ENCODE measurements around the gene FOXD4.
"Not testable (repeated sequence)": the region's sequence is repeated elsewhere in the genome, so short reads cannot be mapped to it uniquely, and the experiment has no call there.

The FOXD4 gene

DNA sequence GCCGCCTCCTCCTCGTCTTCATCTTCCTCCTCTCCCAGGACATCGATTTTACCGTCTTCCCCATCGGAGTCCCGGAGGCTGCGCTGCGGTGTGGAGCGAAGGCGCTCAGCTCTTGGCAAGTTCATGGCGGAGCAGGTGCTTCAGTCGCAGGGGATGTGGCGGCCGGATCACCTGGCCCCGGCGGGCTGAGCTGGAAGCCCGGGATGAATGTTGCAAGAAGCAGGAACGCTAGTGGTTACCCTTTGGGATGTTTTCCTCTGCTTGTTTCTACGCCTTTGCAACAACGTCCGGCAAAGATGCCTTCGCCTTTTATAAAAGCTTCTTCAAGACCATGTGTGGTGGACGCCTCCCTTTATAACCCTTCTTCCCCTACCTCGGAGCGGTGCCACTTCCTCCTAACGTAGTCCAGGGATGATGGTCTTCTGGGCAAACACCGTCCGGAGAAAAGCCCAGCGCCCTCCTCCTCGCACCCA lies at the start of gene FOXD4:
FOXD4 (minus strand) TSS at position 423 of the 473 bp plus-strand sequence; CDS start at position 125, 298 bp downstream.
- DNase-seq (ENCODE audit: low spot score) = not testable (repeated sequence)

GRCh38 chr9:159871-160270 lies 41.7 kb upstream of the FOXD4 start:
- not testable (repeated sequence) for DNase-seq (ENCODE audit: low spot score)

DNA sequence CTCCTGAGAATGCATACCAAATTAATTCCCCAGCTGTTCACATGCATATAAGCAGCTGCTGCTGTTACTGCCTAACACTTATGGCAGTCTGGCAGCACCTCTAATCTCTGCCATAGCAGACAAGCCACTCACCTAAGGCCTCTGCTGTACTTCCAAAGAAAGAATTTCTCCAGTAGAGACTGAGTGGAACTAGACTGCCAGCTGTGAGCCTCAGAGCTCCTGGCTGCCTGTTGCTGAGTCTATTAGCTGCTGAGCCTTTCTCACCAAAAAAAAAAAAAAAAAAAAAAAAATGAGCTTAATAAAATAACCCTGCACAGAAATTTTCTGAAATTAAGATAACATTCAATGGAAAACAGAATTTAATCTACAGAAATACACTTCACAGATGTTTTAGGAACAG lies 33.0 kb upstream of the FOXD4 start:
- DNase-seq (ENCODE audit: low spot score) = not testable (repeated sequence)

GRCh38 chr9:139880-140279 lies 21.7 kb upstream of the FOXD4 start:
- not testable (repeated sequence) for DNase-seq (ENCODE audit: low spot score)

DNA sequence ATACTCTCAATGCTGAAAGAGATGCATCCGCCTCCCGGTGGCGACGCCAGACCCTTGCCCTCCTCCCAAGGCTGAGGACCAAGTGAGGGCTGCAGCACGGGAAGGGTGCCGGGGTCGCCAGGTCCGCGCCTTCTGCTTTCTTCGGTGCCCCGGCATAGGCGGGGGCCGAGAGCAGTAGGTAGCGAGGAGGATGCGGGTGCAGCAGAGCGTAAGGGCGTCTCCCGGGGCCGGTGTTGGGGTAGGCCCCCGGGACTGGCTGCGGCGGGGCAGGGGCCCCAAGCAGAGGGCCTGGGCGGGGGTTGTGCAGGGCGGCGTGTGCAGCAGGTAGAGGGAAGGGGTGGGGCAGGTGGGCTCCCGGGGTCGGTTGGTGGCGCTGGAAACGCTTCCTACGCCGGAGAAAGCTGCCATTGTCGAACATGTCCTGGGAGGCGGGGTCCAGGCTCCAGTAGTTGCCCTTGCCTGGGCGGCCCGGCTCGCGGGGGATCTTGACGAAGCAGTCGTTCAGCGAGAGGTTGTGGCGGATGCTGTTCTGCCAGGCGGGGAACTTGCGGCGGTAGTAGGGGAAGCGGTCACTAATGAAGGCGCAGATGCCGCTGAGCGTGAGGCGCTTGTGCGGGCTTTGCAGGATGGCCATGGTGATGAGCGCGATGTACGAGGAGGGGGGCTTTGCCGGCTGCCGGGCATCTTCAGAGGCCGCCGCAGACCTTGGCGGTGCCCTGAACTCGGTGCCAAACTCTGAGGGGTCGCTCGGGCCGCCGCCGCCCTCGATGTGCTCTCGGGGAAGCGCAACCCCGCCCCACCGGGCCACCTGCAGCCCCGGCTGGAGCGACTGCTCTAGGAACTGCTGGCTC lies 848 bp downstream of the FOXD4 start:
- DNase-seq (ENCODE audit: low spot score) = not testable (repeated sequence)

- not testable (repeated sequence) for DNase-seq (ENCODE audit: low spot score)
These were observed 1.8 kb downstream of the FOXD4 start for GRCh38 chr9:116239-117077.

DNA sequence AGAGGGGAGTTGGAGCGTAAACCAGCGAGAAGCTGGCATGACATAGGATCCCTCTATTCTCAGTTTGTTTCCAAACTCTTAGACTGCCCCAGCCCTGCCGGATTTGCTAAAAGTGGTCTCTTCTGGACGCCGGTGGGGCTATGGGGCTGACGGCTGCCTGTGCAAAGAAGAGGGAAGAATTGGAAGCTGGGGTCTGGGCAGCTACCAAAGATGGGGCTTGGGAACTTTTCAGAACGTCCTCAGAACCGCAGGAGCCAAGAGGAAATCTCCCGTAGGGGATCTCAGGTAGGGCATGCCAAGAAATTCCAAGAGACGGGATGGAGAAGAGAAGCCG lies 3.1 kb downstream of the FOXD4 start:
- DNase-seq (ENCODE audit: low spot score) = not testable (repeated sequence)

DNA sequence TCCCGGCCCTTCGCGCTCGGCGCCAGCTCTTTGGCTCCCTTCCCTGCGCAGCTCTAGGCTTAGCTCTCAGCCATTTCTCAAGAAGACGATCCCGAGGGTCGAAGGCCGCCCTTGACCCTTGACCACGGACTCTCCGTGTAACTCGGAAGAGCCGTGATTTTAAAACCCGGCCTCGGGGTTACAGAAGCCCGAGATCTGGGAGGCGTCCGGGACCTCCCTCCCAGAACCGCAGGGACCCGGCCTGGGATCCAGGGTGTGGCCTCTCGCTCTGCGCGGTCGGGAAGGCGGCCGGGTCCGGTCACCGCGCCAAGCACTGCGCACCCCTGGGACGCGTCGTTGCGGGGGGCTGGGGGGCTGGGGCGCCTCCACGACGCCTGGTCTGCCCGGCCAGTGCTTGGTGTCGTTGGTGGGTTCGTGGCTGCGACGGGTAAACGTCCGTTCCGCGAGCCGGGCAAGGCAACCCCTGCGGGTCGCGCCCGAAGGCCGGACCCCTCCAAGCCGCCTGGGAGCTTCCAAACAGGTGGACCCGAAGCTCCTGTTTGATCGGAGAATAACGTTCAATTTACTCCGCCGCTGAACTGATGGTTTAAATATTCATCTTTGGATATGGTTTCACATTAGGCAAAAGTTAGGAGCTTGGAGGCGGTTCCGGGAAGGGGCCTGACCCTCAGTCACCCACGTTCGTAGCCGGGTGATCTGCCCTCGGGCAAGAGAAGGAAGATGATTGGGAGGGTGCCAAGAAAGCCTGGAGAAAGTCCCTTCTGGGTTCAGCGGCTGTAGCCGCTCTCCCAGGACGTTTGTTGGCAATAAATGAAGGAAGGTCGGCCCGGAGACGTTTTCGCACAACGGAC lies 3.7 kb downstream of the FOXD4 start:
- DNase-seq (ENCODE audit: low spot score) = not testable (repeated sequence)

DNA sequence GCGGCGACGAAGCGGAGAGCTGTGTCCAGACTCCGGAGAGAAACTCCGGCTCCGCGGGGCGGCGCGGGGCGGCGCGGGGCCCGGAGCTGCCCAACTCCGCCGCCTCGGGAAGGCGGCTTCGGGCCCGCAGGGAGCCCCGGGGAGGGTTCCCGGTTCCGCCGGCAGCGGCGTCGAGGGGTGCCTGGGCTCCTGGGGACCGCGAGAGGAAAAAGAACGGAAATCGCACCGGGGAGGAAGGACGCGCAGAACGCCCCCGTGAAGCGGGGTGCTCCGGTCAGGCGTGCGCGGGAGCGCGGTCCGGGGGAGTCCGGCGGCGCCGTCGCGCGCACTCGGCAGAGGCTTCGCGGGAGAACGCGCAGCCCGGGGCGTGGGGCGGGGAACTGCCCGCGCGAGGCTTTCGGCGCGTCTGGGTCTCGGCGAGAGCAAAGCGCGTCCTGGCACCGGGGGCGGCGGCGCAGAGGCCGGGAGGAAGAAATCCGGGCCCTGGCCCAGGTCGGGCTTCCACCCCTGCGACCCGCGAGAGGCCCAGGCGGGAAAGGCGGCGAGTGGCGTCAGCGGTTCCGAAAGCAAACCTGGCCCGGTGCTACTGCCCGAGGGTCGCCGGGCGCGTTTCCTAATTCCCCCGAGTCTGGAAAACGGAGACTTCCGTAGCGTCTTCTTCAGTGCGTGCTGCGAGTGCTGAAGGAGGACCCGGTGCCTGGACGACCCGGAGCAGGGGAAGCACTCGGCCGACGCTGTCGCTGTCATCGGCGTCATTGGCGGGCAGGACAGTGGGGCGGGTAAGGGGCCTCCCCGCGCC lies 4.5 kb downstream of the FOXD4 start:
- DNase-seq (ENCODE audit: low spot score) = not testable (repeated sequence)

- DNase-seq (ENCODE audit: low spot score) = not testable (repeated sequence)
These were observed 5.4 kb downstream of the FOXD4 start for GRCh38 chr9:112589-113467.

DNA sequence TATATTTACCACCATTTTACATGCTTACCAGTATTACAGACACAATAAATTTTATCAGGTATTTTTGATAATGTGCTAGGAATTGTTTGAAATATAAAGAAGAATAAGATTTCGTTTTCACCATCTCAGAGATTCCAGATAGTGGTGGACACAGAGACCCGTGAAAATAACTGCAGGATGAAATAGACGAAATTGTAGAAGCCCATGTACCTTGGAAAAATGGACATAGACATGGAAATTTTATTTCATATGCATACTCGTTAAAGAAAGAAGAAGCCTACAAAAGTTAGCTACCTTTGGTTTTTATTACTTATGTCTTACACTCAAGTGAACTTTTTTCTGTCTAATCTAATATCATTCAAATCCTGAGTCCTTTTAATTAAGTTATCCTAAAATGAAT lies 7.5 kb downstream of the FOXD4 start:
- not testable (repeated sequence) for DNase-seq (ENCODE audit: low spot score)

GRCh38 chr9:109540-109939 lies 8.7 kb downstream of the FOXD4 start:
- not testable (repeated sequence) for DNase-seq (ENCODE audit: low spot score)

- not testable (repeated sequence) for DNase-seq (ENCODE audit: low spot score)
These were observed 9.3 kb downstream of the FOXD4 start for GRCh38 chr9:108742-109495.

GRCh38 chr9:105991-106390 lies 12.2 kb downstream of the FOXD4 start:
- not testable (repeated sequence) for DNase-seq (ENCODE audit: low spot score)

- not testable (repeated sequence) for DNase-seq (ENCODE audit: low spot score)
These were observed 17.8 kb downstream of the FOXD4 start for GRCh38 chr9:100430-100829.

- not testable (repeated sequence) for DNase-seq (ENCODE audit: low spot score)
These were observed 18.4 kb downstream of the FOXD4 start for GRCh38 chr9:99867-100266.

DNA sequence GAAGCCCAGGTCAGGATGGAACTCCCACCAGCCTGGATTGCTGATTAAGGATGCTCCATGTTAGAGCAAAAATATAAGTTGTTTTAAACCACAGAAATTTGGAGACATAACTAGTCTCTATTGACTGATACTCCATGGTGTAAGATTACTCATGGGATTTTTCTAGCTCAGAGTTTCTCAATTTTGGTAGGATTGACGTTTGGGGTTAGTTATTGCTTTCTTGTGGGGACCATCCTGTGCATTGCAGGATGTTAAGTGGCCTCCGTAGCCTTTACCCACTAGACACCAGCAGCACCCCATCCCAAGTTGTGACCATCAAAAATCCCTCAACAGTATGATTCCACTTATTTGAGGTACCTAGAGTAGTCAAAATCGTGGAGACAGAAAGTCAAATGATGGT lies 19.4 kb downstream of the FOXD4 start:
- DNase-seq (ENCODE audit: low spot score) = not testable (repeated sequence)

GRCh38 chr9:94992-95391 lies 23.2 kb downstream of the FOXD4 start:
- DNase-seq (ENCODE audit: low spot score) = not testable (repeated sequence)

- not testable (repeated sequence) for DNase-seq (ENCODE audit: low spot score)
These were observed 23.9 kb downstream of the FOXD4 start for GRCh38 chr9:94323-94722.

Measured in SW480 (cell line).